ENCODE results near the gene LHFPL6.

DNA sequence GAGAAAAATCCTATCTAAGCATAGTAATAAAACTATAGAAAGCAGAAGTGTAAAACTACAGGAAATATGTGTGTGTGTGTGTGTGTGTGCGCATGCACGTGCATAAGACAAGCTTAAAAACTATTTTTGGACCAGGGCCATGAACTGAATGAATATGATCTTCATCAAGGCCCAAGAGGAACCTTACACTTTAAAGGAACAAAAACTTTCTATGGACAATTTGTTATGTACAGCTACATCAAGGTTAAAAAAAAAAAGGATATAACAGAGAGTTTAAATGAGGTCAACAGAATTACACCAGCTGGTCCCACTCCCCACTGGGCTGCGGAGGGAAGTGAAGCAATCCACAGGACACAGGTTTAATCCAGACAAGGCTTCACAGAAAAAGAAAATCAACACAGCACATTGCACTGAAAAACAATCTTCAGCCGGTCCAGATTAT is 151.1 kb downstream of the LHFPL6 start:
- TF ChIP-seq ETV6 (IDR thresholded peaks at IDR 0.05; ENCODE audit: borderline replicate concordance in 1 of 2, low read depth in 2 of 2, low read length in 1 of 2) = no peak
- TF ChIP-seq ETV6 (CRISPR knock-in tag; IDR thresholded peaks at IDR 0.05; ENCODE audit: borderline replicate concordance) = no peak
- TF ChIP-seq ZNF785 (CRISPR knock-in tag; IDR thresholded peaks at IDR 0.05) = no peak
